BE2C (cell line): ENCODE data around the gene SRSF12.
A peak's percentile ranks its signal among the peaks of the same experiment; 100 is the strongest.

Experiments
- DNase-seq: peaks from one replicate; pipeline ENCODE4 v3.0.0-alpha.2; 2020
- H3K27me3 ChIP-seq: fragments of 250-450 bp; sonication (Bioruptor Pico); 2 replicates; pipeline ENCODE4 v1.5.1; 2020; ENCODE audit warnings: mild to moderate bottlenecking
- H3K36me3 ChIP-seq: fragments of 250-450 bp; sonication (Bioruptor Pico); 2 replicates; pipeline ENCODE4 v1.5.1; 2020; ENCODE audit warnings: mild to moderate bottlenecking
- H3K4me1 ChIP-seq: fragments of 250-450 bp; sonication (Bioruptor Pico); 2 replicates; pipeline ENCODE4 v1.5.1; 2020
- H3K4me3 ChIP-seq: 2 replicates; pipeline ENCODE4 v1.5.1; 2011; ENCODE audit warnings: low read depth, low read length
- H3K9me3 ChIP-seq: fragments of 250-450 bp; sonication (Bioruptor Pico); 2 replicates; pipeline ENCODE4 v1.5.1; 2020
- CTCF ChIP-seq: IDR thresholded peaks from 2 replicates; pipeline ENCODE4 v1.5.1; 2012; ENCODE audit warnings: mild to moderate bottlenecking, low read depth, low read length

The SRSF12 gene

GRCh38 chr6:89148016-89148750 lies 30.3 kb upstream of the SRSF12 start:
- no peak for DNase-seq

GRCh38 chr6:89146718-89147700 lies 29.1 kb upstream of the SRSF12 start:
- Histone ChIP-seq H3K36me3 (peaks cover 6% of the 10 kb centered on the region; the same call in 1 of the 2 replicates), H3K4me1 (peaks cover 9% of the 10 kb centered on the region), H3K9me3 (no peaks in the 10 kb centered on the region), H3K4me3 (peak overlapping the region; percentile 77), H3K27me3 (no peaks in the 10 kb centered on the region)
- no peak for TF ChIP-seq CTCF
- DNase-seq = no peak

More at GRCh38 chr6:89148016-89148750, 30.3 kb upstream of the SRSF12 start:
- H3K9me3 ChIP-seq = no peaks in the 10 kb centered on the region
- peaks cover 9% of the 10 kb centered on the region for H3K4me1 ChIP-seq
- no peaks in the 10 kb centered on the region for H3K27me3 ChIP-seq
- H3K36me3 ChIP-seq = peaks cover 6% of the 10 kb centered on the region; the same call in 1 of the 2 replicates
- no peak for TF ChIP-seq CTCF
- no peak overlapping the region for H3K4me3 ChIP-seq

- no peaks in the 10 kb centered on the region for H3K9me3 ChIP-seq
- H3K4me3 ChIP-seq = peak within 1 kb of the TSS; percentile 77
- H3K4me1 ChIP-seq = peaks cover 9% of the 10 kb centered on the region
- peaks cover 6% of the 10 kb centered on the region; the same call in 1 of the 2 replicates for H3K36me3 ChIP-seq
- DNase-seq = peak; percentile 83
- TF ChIP-seq CTCF = no peak
- H3K27me3 ChIP-seq = no peaks in the 10 kb centered on the region
Observed at GRCh38 chr6:89145956-89146717, 28.3 kb upstream of the SRSF12 start, which contains the start of gene PM20D2. Gene PM20D2, plus strand, starts transcription at chr6:89146055. Its CDS starts 90 bp downstream, at chr6:89146145.

- Histone ChIP-seq H3K4me3 (peak overlapping the region; percentile 77), H3K27me3 (no peaks in the 10 kb centered on the region), H3K36me3 (peaks cover 6% of the 10 kb centered on the region; the same call in 1 of the 2 replicates), H3K4me1 (peaks cover 9% of the 10 kb centered on the region), H3K9me3 (no peaks in the 10 kb centered on the region)
- TF ChIP-seq CTCF = no peak
- DNase-seq = no peak
Observed at GRCh38 chr6:89145091-89145955, 27.5 kb upstream of the SRSF12 start.

GRCh38 chr6:89144354-89144906 lies 26.6 kb upstream of the SRSF12 start:
- TF ChIP-seq CTCF = no peak
- Histone ChIP-seq H3K27me3 (no peaks in the 10 kb centered on the region), H3K4me1 (peaks cover 9% of the 10 kb centered on the region), H3K9me3 (no peaks in the 10 kb centered on the region), H3K36me3 (no peaks in the 10 kb centered on the region), H3K4me3 (no peak overlapping the region)
- no peak for DNase-seq
